ENCODE results near the gene TIMD4.
"Not testable (repeated sequence)": the region's sequence is repeated elsewhere in the genome, so short reads cannot be mapped to it uniquely, and the experiment has no call there.

TIMD4 gene

GRCh38 chr5:156963125-156963524, at the start of gene TIMD4:
Gene TIMD4 (minus strand): TSS chr5:156963226. CDS start chr5:156963198, 28 bp downstream.
- DNase-seq (ENCODE audit: low spot score), result no peak

GRCh38 chr5:157006262-157006661, 43.2 kb upstream of the TIMD4 start:
- no peak for DNase-seq (ENCODE audit: low spot score)

- no peak for DNase-seq (ENCODE audit: low spot score)
These were observed 42.0 kb upstream of the TIMD4 start for GRCh38 chr5:157004893-157005551.

GRCh38 chr5:156991714-156992113, 28.7 kb upstream of the TIMD4 start:
- no peak for DNase-seq (ENCODE audit: low spot score)

- no peak for DNase-seq (ENCODE audit: low spot score)
These were observed 21.0 kb upstream of the TIMD4 start for GRCh38 chr5:156984064-156984463.

- no peak for DNase-seq (ENCODE audit: low spot score)
These were observed 18.5 kb upstream of the TIMD4 start for GRCh38 chr5:156981481-156981880.

GRCh38 chr5:156974328-156974727, 11.3 kb upstream of the TIMD4 start:
- DNase-seq (ENCODE audit: low spot score), result no peak

GRCh38 chr5:156971848-156972525, 9.0 kb upstream of the TIMD4 start:
- no peak for DNase-seq (ENCODE audit: low spot score)

- DNase-seq (ENCODE audit: low spot score), result no peak
These were observed 8.4 kb upstream of the TIMD4 start for GRCh38 chr5:156971415-156971814.

- not testable (repeated sequence) for DNase-seq (ENCODE audit: low spot score)
These were observed 4.4 kb upstream of the TIMD4 start for GRCh38 chr5:156967386-156967785.

GRCh38 chr5:156956321-156956720, 6.7 kb downstream of the TIMD4 start:
- DNase-seq (ENCODE audit: low spot score), result no peak

- DNase-seq (ENCODE audit: low spot score), result no peak
These were observed 11.7 kb downstream of the TIMD4 start for GRCh38 chr5:156951359-156951758.

GRCh38 chr5:156950716-156951115, 12.3 kb downstream of the TIMD4 start:
- DNase-seq (ENCODE audit: low spot score), result no peak

- no peak for DNase-seq (ENCODE audit: low spot score)
These were observed 13.6 kb downstream of the TIMD4 start for GRCh38 chr5:156949424-156949823.

GRCh38 chr5:156947925-156948324, 15.1 kb downstream of the TIMD4 start:
- no peak for DNase-seq (ENCODE audit: low spot score)

- DNase-seq (ENCODE audit: low spot score), result no peak
These were observed 21.0 kb downstream of the TIMD4 start for GRCh38 chr5:156942064-156942463.

- not testable (repeated sequence) for DNase-seq (ENCODE audit: low spot score)
These were observed 22.6 kb downstream of the TIMD4 start for GRCh38 chr5:156940462-156940861.

GRCh38 chr5:156936972-156937371, 26.1 kb downstream of the TIMD4 start:
- no peak for DNase-seq (ENCODE audit: low spot score)

GRCh38 chr5:156934450-156935211, 28.4 kb downstream of the TIMD4 start:
- peak; percentile 17 for DNase-seq (ENCODE audit: low spot score)

- no peak for DNase-seq (ENCODE audit: low spot score)
These were observed 33.6 kb downstream of the TIMD4 start for GRCh38 chr5:156929366-156929948.

- DNase-seq (ENCODE audit: low spot score), result no peak
These were observed 35.5 kb downstream of the TIMD4 start for GRCh38 chr5:156927545-156927944.

- not testable (repeated sequence) for DNase-seq (ENCODE audit: low spot score)
These were observed 37.3 kb downstream of the TIMD4 start for GRCh38 chr5:156925767-156926166.
